Stimulated activated CD4-positive, alpha-beta T cell treated with anti-CD3 and anti-CD28 coated beads, Interleukin-15, amount 100 ng/mL, for 1 hour (primary cell): Measurements from ENCODE around the gene CD79B.
"Not testable (repeated sequence)": the region's sequence is repeated elsewhere in the genome, so short reads cannot be mapped to it uniquely, and the experiment has no call there.

Experiments
- DNase-seq, 2 donors: peaks; one replicate each; pipeline ENCODE4 v3.0.0-alpha.2; 2020; ENCODE audit warnings: low read depth in 1 of 2, low spot score in 1 of 2

The CD79B gene

GRCh38 chr17:63933598-63933997, 1.5 kb upstream of the CD79B start:
- DNase-seq, result no peak

GRCh38 chr17:63932721-63933120, 590 bp upstream of the CD79B start:
- DNase-seq, result no peak

- DNase-seq, result peak; percentile 33 to 35
Measured at GRCh38 chr17:63930951-63931575, 1.1 kb downstream of the CD79B start.

GRCh38 chr17:63929860-63930766, 2.0 kb downstream of the CD79B start:
- DNase-seq, result no peak

GRCh38 chr17:63928966-63929695, 3.0 kb downstream of the CD79B start:
- no peak for DNase-seq

- DNase-seq, result no peak
Measured at GRCh38 chr17:63928172-63928666, 3.9 kb downstream of the CD79B start.

GRCh38 chr17:63927464-63928171, 4.5 kb downstream of the CD79B start:
- DNase-seq, result no peak

- DNase-seq, result no peak
Measured at GRCh38 chr17:63926164-63926563, 6.0 kb downstream of the CD79B start.

GRCh38 chr17:63925615-63926014, 6.5 kb downstream of the CD79B start:
- DNase-seq, result no peak

- DNase-seq, result not testable (repeated sequence)
Measured at GRCh38 chr17:63922402-63922801, 9.7 kb downstream of the CD79B start.

- not testable (repeated sequence) for DNase-seq
Measured at GRCh38 chr17:63920779-63921178, 11.4 kb downstream of the CD79B start.

GRCh38 chr17:63920050-63920449, 12.1 kb downstream of the CD79B start:
- DNase-seq, result not testable (repeated sequence)

- peak; percentile 39 to 51 for DNase-seq
Measured at GRCh38 chr17:63919311-63919723, 12.8 kb downstream of the CD79B start.

GRCh38 chr17:63918789-63919305, 13.3 kb downstream of the CD79B start, which contains the start of gene GH1:
GH1 (minus strand) TSS chr17:63918839; CDS start chr17:63918776, 63 bp downstream.
- not testable (repeated sequence) for DNase-seq

- DNase-seq, result no peak
Measured at GRCh38 chr17:63918305-63918704, 13.8 kb downstream of the CD79B start.

- DNase-seq, result no peak
Measured at GRCh38 chr17:63917646-63918045, 14.5 kb downstream of the CD79B start.

- DNase-seq, result not testable (repeated sequence)
Measured at GRCh38 chr17:63917206-63917605, 14.9 kb downstream of the CD79B start.

GRCh38 chr17:63916566-63917185, 15.5 kb downstream of the CD79B start:
- no peak for DNase-seq

GRCh38 chr17:63915753-63916152, 16.4 kb downstream of the CD79B start:
- DNase-seq, result not testable (repeated sequence)

GRCh38 chr17:63914471-63914870, 17.7 kb downstream of the CD79B start:
- DNase-seq, result no peak
